Sigmoid colon (tissue), 4 donors: ENCODE data around the gene SCN9A.

Experiments used
- CTCF ChIP-seq, 4 experiments: fragments of 450-650 bp in 3 of 4; fragments of 200-600 bp in 1 of 4; IDR thresholded peaks; one replicate each; pipeline ENCODE4 v1.5.1; 2016 to 2019; ENCODE audit warnings: antibody characterized with exemption in 4 of 4, mild to moderate bottlenecking in 3 of 4, moderate library complexity in 2 of 4
- EP300 ChIP-seq, 4 donors: sonication (generic); formaldehyde crosslinking; IDR thresholded peaks; one replicate each; pipeline ENCODE4 v1.6.1; 2017; ENCODE audit warnings: antibody characterized with exemption in 4 of 4
- POLR2A ChIP-seq, 2 donors: fragments of 450-650 bp; IDR thresholded peaks; one replicate each; pipeline ENCODE4 v1.6.1; 2016; ENCODE audit warnings: antibody characterized with exemption in 2 of 2, mild to moderate bottlenecking in 2 of 2, moderate library complexity in 2 of 2

- no peak for TF ChIP-seq CTCF (IDR thresholded peaks at IDR 0.05)
- TF ChIP-seq EP300 (IDR thresholded peaks at IDR 0.05), result no peak
- TF ChIP-seq POLR2A (IDR thresholded peaks at IDR 0.05), result no peak
Measured at GRCh38 chr2:166314022-166314759, 61.6 kb downstream of the SCN9A start.
